ENCODE data around the gene CYTH2.
"Not testable (repeated sequence)": the region's sequence is repeated elsewhere in the genome, so short reads cannot be mapped to it uniquely, and the experiment has no call there.

Gene CYTH2

DNA sequence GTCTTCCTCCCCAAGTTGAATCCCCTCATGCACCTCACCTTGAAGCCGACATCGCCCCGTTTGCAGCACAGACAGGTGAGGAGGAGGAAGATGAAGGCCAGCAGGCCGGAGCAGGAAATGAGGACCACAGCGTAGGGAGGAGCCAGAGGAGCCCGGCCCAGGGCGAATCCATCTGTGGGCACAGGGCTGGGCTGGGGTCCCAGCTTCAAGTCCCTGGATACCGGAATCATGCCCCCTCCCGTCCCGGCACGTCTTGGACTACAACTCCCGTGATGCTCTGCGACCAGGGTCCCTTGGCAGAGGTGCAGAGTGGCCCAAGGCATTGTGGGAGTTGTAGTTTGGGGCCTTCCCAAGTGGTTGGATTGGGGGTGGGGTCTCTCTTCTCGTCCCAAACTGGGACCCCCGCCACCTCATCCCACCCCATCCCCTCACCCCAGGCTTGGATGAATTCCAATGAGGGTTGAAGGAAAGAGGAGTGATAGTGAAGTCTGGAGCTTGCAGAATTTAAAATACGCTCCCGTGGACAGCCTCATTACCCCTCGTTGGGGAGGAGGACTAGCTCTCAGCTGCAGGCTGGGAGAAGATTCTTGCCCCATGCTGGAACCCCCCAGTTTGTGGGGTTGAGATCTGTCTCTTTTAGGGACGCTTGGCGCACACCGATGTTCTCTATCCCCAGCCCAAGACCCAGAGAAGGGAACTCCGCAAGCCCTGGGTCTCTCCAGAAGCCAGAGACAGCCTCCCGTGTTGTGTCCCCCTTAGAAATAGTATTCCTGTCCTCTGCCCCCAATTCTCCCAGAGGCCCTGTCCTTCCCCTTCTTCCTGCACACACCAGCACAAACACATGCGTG lies 41.5 kb downstream of the CYTH2 start:
- in situ Hi-C loops (cut with MboI; ENCODE audit: low sequenced_read_pairs) = no loop called here

- in situ Hi-C loops (cut with MboI; ENCODE audit: low sequenced_read_pairs) = no loop called here
Observed at GRCh38 chr19:48511321-48511731, 42.2 kb downstream of the CYTH2 start.

- in situ Hi-C loops (cut with MboI; ENCODE audit: low sequenced_read_pairs) = no loop called here
Observed at GRCh38 chr19:48511800-48512503, 42.8 kb downstream of the CYTH2 start, which contains the start of gene LMTK3. Gene LMTK3, minus strand, starts transcription at chr19:48511835. Its CDS starts 259 bp downstream, at chr19:48511576.

GRCh38 chr19:48512504-48513288 lies 43.5 kb downstream of the CYTH2 start:
- in situ Hi-C loops (cut with MboI; ENCODE audit: low sequenced_read_pairs) = no loop called here

DNA sequence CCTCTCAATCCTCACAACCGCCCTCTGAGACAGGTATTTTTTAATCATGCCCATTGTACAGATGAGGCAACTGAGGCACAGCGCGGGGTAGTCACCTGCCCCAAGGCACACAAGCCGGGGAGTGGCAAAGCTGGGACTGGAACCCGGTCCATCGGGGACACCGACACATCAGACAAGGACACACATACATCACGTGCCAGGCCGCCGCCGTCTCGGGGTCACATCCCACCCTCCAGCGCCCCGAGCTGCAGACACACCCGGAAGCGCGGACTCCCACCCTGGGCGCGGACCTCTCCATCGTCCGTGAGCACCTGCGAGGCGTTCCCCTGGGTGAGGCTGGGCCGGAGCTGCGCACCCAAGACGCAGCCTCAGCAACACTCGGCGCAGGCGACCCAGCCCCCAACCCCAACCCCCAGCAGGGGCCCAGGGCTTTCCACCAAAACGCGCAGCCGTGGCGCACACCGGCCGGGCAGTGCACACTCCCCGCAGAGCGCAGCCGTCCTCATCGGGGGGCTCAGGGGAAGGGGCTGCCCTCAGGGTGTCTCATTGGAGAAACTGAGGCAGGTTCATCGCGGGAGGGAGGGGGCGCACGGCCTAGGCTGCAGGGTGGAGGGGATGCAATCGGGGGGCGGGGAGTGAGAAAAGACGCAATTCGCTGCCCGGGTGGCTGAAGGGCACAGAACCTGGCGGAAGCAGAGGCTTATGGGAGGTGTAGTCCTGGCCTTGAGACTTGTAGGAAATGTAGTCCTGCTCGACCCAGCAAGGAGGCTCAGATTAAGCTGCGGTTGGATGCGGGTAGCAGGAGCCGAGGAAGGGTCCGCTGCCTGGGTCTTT lies 44.3 kb downstream of the CYTH2 start:
- in situ Hi-C loops (cut with MboI; ENCODE audit: low sequenced_read_pairs) = no loop called here

DNA sequence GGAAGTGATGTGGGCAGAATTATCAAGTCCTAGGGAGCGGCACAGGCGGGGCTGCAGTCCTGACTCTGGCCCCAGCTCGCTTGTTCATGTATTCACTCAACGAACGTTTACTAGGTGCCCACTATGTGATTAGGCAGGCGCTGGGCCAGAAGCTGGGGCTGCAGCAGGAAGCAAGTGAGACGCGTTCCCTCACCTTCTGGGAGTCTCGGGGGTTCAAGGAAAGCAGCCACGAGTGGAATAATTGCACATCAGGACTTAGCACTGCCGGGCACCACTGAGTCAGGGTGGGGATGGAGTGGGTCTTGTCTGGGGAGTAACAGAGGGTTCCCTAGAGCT lies 44.9 kb downstream of the CYTH2 start:
- in situ Hi-C loops (cut with MboI; ENCODE audit: low sequenced_read_pairs) = no loop called here

DNA sequence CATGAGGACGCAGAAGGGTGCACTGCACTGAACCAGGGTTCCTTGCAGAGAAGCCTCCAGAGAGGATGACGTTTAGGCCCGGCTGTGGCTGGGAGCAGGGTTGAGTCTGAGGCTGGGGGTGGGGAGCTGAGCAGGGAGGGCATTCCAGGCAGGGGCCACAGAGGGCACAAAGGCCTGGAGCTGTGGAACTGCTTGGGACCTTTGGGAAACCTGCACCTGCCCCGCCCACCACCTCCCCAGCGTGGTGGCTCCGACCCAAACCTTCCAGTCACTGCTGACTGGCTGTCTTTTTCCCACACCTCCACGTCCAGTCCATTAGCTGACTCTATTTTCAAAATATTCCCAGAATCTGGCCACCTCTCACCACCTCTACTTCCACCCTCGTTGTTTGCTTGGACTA lies 47.4 kb downstream of the CYTH2 start:
- in situ Hi-C loops (cut with MboI; ENCODE audit: low sequenced_read_pairs) = no loop called here

DNA sequence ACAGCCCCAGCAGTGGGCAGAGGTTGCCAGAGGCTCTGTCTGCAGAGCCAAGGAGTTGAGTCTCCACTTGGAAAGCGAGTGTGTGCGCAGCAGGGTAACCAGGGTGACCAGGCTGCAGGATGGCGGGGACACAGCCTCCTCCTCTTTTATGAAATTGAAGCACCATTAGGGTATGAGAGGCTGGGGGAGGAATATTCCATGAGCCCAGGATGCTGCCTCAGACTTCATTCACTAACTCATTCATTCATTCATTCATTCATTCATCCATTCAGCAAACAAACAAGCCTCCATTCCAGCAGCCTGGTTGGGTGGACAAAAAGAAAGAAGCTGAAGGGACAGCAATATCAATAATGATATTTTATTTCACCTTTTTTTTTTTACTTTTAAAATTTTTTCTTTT lies 49.0 kb downstream of the CYTH2 start:
- in situ Hi-C loops (cut with MboI; ENCODE audit: low sequenced_read_pairs) = no loop called here

DNA sequence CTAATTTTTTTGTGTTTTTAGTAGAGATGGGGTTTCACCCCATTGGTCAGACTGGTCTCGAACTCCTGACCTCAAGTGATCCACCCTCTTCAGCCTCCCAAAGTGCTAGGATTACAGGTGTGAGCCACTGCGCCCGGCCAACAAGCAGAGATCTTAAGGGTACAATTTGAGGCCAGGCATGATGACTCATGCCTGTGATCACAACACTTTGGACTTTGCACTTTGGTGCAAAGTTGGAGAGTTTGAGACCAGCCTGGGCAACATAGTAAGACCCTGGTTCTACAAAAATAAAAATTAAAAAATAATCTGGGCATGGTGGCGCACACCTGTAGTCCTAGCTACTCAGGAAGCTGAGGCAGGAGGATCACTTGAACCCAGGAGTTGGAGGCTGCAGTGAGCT lies 50.3 kb downstream of the CYTH2 start:
- in situ Hi-C loops (cut with MboI; ENCODE audit: low sequenced_read_pairs) = not testable (repeated sequence)

GRCh38 chr19:48520134-48520533 lies 51.0 kb downstream of the CYTH2 start:
- in situ Hi-C loops (cut with MboI; ENCODE audit: low sequenced_read_pairs) = no loop called here

GRCh38 chr19:48524221-48524620 lies 55.1 kb downstream of the CYTH2 start:
- in situ Hi-C loops (cut with MboI; ENCODE audit: low sequenced_read_pairs) = no loop called here

- in situ Hi-C loops (cut with MboI; ENCODE audit: low sequenced_read_pairs) = no loop called here
Observed at GRCh38 chr19:48524732-48525131, 55.6 kb downstream of the CYTH2 start.

DNA sequence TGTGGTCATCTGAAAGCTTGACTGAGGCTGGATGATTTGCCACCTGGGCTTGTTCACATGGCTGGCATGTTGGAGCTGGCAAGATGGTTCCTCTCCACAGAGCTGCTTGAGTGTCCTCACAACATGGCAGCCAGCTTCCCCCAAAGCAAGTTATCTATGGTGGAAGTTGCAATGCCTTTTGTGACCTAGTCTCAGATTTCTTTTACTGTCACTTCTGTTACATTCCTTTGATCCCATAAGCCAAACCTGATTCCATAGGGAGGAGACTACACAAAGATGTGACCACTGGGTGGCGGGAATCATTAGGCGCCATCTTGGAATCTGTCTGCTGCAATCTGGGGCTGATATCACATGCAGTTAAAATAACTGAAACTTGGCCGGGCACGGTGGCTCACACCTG lies 60.0 kb downstream of the CYTH2 start:
- in situ Hi-C loops (cut with MboI; ENCODE audit: low sequenced_read_pairs) = no loop called here

DNA sequence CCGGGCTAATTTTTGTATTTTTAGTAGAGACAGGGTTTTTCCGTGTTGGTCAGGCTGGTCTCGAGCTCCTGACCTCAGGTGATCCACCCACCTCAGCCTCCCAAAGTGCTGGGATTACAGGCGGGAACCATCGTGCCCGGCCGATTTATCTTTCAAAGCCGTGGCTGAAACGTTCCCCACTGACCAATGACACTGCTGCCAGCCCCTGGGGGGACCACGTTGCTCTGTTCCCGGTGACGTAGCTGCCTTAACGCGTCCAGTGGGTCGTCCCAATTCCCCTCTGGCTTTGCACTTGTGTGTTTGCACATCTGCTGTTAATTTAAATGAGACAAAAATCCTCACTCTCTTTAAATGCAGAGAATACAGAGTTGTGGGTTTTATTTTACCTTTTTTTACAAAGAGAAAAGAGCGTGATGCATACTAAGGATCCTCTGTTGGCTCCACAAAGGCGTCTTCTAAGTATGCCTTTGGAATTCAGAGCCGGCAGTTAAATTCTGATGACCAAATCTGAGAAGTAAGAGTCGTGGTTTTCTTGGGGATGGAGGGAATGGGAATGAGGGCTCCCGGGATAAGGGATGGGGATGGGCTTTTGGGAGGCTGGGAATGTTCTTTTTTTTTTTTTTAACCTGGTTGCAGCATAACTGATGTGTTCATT lies 61.0 kb downstream of the CYTH2 start:
- in situ Hi-C loops (cut with MboI; ENCODE audit: low sequenced_read_pairs) = no loop called here

GRCh38 chr19:48530770-48531169 lies 61.6 kb downstream of the CYTH2 start:
- in situ Hi-C loops (cut with MboI; ENCODE audit: low sequenced_read_pairs) = no loop called here

Measured in HL-60/S4 treated with retinoic acid at 250 ng/mL for 4 days and 3 days (cell line).